Gastroesophageal sphincter (tissue), 4 donors: ENCODE results near the gene DOCK2. TPM values are rescaled to one million over a fixed set of nuclear protein-coding genes. Genes with fewer than 3 reads are reported as not detected.

Experiments used
- ATAC-seq: fragments of 150-250 bp; one replicate; pipeline ENCODE4 v1.9.1; 2016; ENCODE audit warnings: mild to moderate bottlenecking, moderate library complexity
- H3K27ac ChIP-seq, 4 donors: fragments of 200-600 bp; sonication (generic) in 3 of 4; 1 replicate in 3 of 4; 2 replicates in 1 of 4; pipeline ENCODE4 v1.5.1; 2016 to 2019
- H3K27me3 ChIP-seq: fragments of 200-600 bp; sonication (generic); one replicate; pipeline ENCODE4 v1.5.1; 2019
- H3K36me3 ChIP-seq, 2 donors: fragments of 200-600 bp; sonication (generic); one replicate each; pipeline ENCODE4 v1.5.1; 2019; ENCODE audit warnings: control low read depth in 1 of 2
- H3K4me1 ChIP-seq, 3 donors: fragments of 200-600 bp; sonication (generic); 1 replicate in 2 of 3; 2 replicates in 1 of 3; pipeline ENCODE4 v1.5.1; 2016 to 2019; ENCODE audit warnings: control low read depth in 2 of 3
- H3K4me3 ChIP-seq, 2 donors: fragments of 200-600 bp; sonication (generic); one replicate each; pipeline ENCODE4 v1.5.1; 2019; ENCODE audit warnings: mild to moderate bottlenecking in 1 of 2, moderate library complexity in 1 of 2
- H3K9me3 ChIP-seq, 3 donors: fragments of 200-600 bp; sonication (generic); one replicate each; pipeline ENCODE4 v1.5.1; 2017 to 2019; ENCODE audit warnings: control low read depth in 2 of 3
- CTCF ChIP-seq, 4 experiments: fragments of 200-600 bp in 2 of 4; fragments of 450-650 bp in 2 of 4; sonication (generic) in 1 of 4; IDR thresholded peaks; one replicate each; pipeline ENCODE4 v1.5.1; 2017 to 2019; ENCODE audit warnings: antibody characterized with exemption in 4 of 4, mild to moderate bottlenecking in 2 of 4, moderate library complexity in 2 of 4
- EP300 ChIP-seq: sonication (generic); formaldehyde crosslinking; IDR thresholded peaks from one replicate; pipeline ENCODE4 v1.6.1; 2017; ENCODE audit warnings: antibody characterized with exemption, mild to moderate bottlenecking
- POLR2A ChIP-seq, 2 donors: fragments of 450-650 bp; IDR thresholded peaks; one replicate each; pipeline ENCODE4 v1.6.1; 2017; ENCODE audit warnings: antibody characterized with exemption in 2 of 2, mild to moderate bottlenecking in 2 of 2, moderate library complexity in 1 of 2
- POLR2AphosphoS5 ChIP-seq: sonication (generic); formaldehyde crosslinking; IDR thresholded peaks from one replicate; pipeline ENCODE4 v1.6.1; 2017; ENCODE audit warnings: antibody characterized with exemption
- WGBS, 2 donors: methylation state at CpG; one replicate each; pipeline ENCODE4 v1.1.5; 2018; ENCODE audit warnings: low coverage in 1 of 2; 5-methylcytosine and 5-hydroxymethylcytosine counted together
- total RNA-seq, 4 donors: library from RNA; depleted of rRNA; stranded (reverse); fragments of >200 nt; gene quantifications; one replicate each; pipeline ENCODE4 v1.1.0, GENCODE V29; 2016

Gene DOCK2
- total RNA-seq, 4 donors from 2014 or later = 9.3 to 20.6 (median 11.8) TPM

- Histone ChIP-seq H3K4me3 (no peak overlapping the region), H3K36me3 (no peaks in the 10 kb centered on the region), H3K4me1 (no peaks in the 10 kb centered on the region), H3K27ac (no peak overlapping the region), H3K9me3 (peaks cover 0 to 3% (median 0%) of the 10 kb centered on the region in 3 donors), H3K27me3 (peaks cover 15% of the 10 kb centered on the region)
- TF ChIP-seq POLR2AphosphoS5 = no peak
- TF ChIP-seq CTCF (IDR thresholded peaks at IDR 0.05) = no peak
- TF ChIP-seq POLR2A (IDR thresholded peaks at IDR 0.05) = no peak
- no peak for TF ChIP-seq EP300
- no peak for ATAC-seq
- WGBS, 2 donors = 86 to 90% methylated on average over 3 of the region's 3 CpGs
Measured at GRCh38 chr5:169814045-169814444, 177.0 kb downstream of the DOCK2 start.

- TF ChIP-seq CTCF (IDR thresholded peaks at IDR 0.05) (no peak), EP300 (no peak), POLR2AphosphoS5 (no peak), POLR2A (IDR thresholded peaks at IDR 0.05) (no peak)
Measured at GRCh38 chr5:169814522-169814921, 177.4 kb downstream of the DOCK2 start.

GRCh38 chr5:169817031-169817430 is 180.0 kb downstream of the DOCK2 start:
- Histone ChIP-seq H3K4me1 (no peaks in the 10 kb centered on the region), H3K4me3 (no peak overlapping the region), H3K27me3 (peaks cover 9% of the 10 kb centered on the region), H3K27ac (no peak overlapping the region), H3K36me3 (no peaks in the 10 kb centered on the region), H3K9me3 (peaks cover 0 to 3% (median 0%) of the 10 kb centered on the region in 3 donors)
- 73 to 80% methylated on average over 2 of the region's 2 CpGs for WGBS, 2 donors
- no peak for ATAC-seq
- no peak for TF ChIP-seq EP300
- TF ChIP-seq CTCF (IDR thresholded peaks at IDR 0.05) = no peak
- TF ChIP-seq POLR2AphosphoS5 = no peak
- TF ChIP-seq POLR2A (IDR thresholded peaks at IDR 0.05) = no peak

More at GRCh38 chr5:169814522-169814921, 177.4 kb downstream of the DOCK2 start:
- no peaks in the 10 kb centered on the region for H3K36me3 ChIP-seq
- 80 to 83% methylated on average over 1 of the region's 1 CpG for WGBS, 2 donors
- peaks cover 0 to 3% (median 0%) of the 10 kb centered on the region in 3 donors for H3K9me3 ChIP-seq
- H3K4me3 ChIP-seq = no peak overlapping the region
- no peak overlapping the region for H3K27ac ChIP-seq
- peaks cover 17% of the 10 kb centered on the region for H3K27me3 ChIP-seq
- no peaks in the 10 kb centered on the region for H3K4me1 ChIP-seq
- no peak for ATAC-seq

GRCh38 chr5:169826618-169827017 is 189.5 kb downstream of the DOCK2 start:
- ATAC-seq = no peak
- WGBS, 2 donors = 49 to 53% methylated on average over 3 to 5 of the region's 5 CpGs
- TF ChIP-seq CTCF (IDR thresholded peaks at IDR 0.05) (no peak), POLR2AphosphoS5 (no peak), POLR2A (IDR thresholded peaks at IDR 0.05) (no peak)
- no peaks in the 10 kb centered on the region for H3K27me3 ChIP-seq
- no peak overlapping the region for H3K27ac ChIP-seq
- no peaks in the 10 kb centered on the region for H3K4me1 ChIP-seq
- H3K36me3 ChIP-seq = no peaks in the 10 kb centered on the region
- no peak overlapping the region for H3K4me3 ChIP-seq
- no peaks in the 10 kb centered on the region for H3K9me3 ChIP-seq

- H3K4me3 ChIP-seq = no peak overlapping the region
- no peaks in the 10 kb centered on the region for H3K36me3 ChIP-seq
- no peaks in the 10 kb centered on the region for H3K9me3 ChIP-seq
- no peaks in the 10 kb centered on the region for H3K4me1 ChIP-seq
- ATAC-seq = no peak
- TF ChIP-seq POLR2A (IDR thresholded peaks at IDR 0.05) = no peak
- no peak for TF ChIP-seq POLR2AphosphoS5
- H3K27me3 ChIP-seq = no peaks in the 10 kb centered on the region
- WGBS, 2 donors = 65 to 72% methylated on average over 3 of the region's 3 CpGs
- H3K27ac ChIP-seq = no peak overlapping the region
Measured at GRCh38 chr5:169827769-169828168, 190.7 kb downstream of the DOCK2 start.
